Measurements from ENCODE around the gene C16orf92.
"Not testable (repeated sequence)": the region's sequence is repeated elsewhere in the genome, so short reads cannot be mapped to it uniquely, and the experiment has no call there.

DNA sequence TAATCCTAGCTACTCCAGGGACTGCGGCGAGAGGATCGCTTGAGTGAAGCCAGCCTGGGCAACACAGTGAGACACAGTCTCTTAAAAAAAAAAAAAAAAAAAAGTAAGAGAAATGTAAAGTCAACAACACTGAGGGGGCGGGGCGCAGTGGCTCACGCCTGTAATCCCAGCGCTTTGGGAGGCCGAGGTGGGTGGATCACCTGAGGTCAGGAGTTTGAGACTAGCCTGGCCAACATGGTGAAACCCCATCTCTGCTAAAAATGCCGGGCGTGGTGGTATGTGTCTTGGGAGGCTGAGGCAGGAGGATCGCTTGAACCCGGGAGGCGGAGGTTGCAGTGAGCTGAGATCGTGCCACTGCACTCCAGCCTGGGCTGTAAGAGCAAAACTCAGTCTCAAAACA is 10.4 kb upstream of the C16orf92 start:
- TF ChIP-seq, protein P1, sequence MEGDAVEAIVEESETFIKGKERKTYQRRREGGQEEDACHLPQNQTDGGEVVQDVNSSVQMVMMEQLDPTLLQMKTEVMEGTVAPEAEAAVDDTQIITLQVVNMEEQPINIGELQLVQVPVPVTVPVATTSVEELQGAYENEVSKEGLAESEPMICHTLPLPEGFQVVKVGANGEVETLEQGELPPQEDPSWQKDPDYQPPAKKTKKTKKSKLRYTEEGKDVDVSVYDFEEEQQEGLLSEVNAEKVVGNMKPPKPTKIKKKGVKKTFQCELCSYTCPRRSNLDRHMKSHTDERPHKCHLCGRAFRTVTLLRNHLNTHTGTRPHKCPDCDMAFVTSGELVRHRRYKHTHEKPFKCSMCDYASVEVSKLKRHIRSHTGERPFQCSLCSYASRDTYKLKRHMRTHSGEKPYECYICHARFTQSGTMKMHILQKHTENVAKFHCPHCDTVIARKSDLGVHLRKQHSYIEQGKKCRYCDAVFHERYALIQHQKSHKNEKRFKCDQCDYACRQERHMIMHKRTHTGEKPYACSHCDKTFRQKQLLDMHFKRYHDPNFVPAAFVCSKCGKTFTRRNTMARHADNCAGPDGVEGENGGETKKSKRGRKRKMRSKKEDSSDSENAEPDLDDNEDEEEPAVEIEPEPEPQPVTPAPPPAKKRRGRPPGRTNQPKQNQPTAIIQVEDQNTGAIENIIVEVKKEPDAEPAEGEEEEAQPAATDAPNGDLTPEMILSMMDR (conservative IDR thresholded peaks at IDR 0.05): not testable (repeated sequence)
- not testable (repeated sequence) for TF ChIP-seq EZH2 (IDR thresholded peaks at IDR 0.05; ENCODE audit: low read depth)
